Endothelial cell of hepatic sinusoid (primary cell): ENCODE results near the gene ASB8.

ENCODE experiments used
- in situ Hi-C: cut with HindIII; loops from 2 replicates; pipeline ENCODE4 v1.10.0; 2017; ENCODE audit warnings: low sequenced_read_pairs

ASB8 gene

GRCh38 chr12:48106681-48107613 lies 50.4 kb downstream of the ASB8 start:
- in situ Hi-C loops: no loop called here

- in situ Hi-C loops: no loop called here
Observed at GRCh38 chr12:48105867-48106680, 51.2 kb downstream of the ASB8 start, which contains the start of gene SENP1. Gene SENP1 (minus strand): TSS chr12:48106079. CDS start chr12:48101472, 4,607 bp downstream.

GRCh38 chr12:48105321-48105866 lies 51.9 kb downstream of the ASB8 start:
- in situ Hi-C loops: no loop called here

GRCh38 chr12:48104531-48104930 lies 52.8 kb downstream of the ASB8 start:
- in situ Hi-C loops: no loop called here
